RWPE1 (cell line): Measurements from ENCODE around the gene NTPCR.

Experiments used
- CTCF ChIA-PET: fragments of 350-600 bp; sonication (Branson Sonifier 250); formaldehyde crosslinking; extraction: SDS; loops from one replicate; lab custom pipeline; 2021; lab: Yijun Ruan, JAX
- POLR2A ChIA-PET: fragments of 400-600 bp; formaldehyde crosslinking; extraction: SDS; loops from one replicate; lab custom pipeline; 2020; ENCODE audit warnings: antibody characterized with exemption; ENCODE audit not compliant: low non-redundant PET; lab: Yijun Ruan, JAX
- DNase-seq: peaks from one replicate; pipeline ENCODE4 v3.0.0; 2012; ENCODE audit warnings: low spot score
- H3K27ac ChIP-seq: fragments of 450-650 bp; 2 replicates; pipeline ENCODE4 v1.5.1; 2017
- CTCF ChIP-seq: fragments of 450-650 bp; conservative IDR thresholded peaks from 2 replicates; pipeline ENCODE4 v1.5.1; 2017; ENCODE audit warnings: low read depth, mild to moderate bottlenecking

Gene NTPCR

GRCh38 chr1:232978091-232978634, 27.8 kb downstream of the NTPCR start:
- DNase-seq: no peak
- ChIA-PET CTCF (interaction anchor here (0.5 to 1.1 kb wide), 3 partner anchors 12 to 212 kb away, joined by 3 to 4 read pairs (median 3); no protein-coding TSS in a partner anchor), POLR2A (no interaction called here)
- no peak overlapping the region for H3K27ac ChIP-seq
- no peak for TF ChIP-seq CTCF

- DNase-seq: no peak
- TF ChIP-seq CTCF: no peak
- H3K27ac ChIP-seq: no peak overlapping the region
- ChIA-PET CTCF (interaction anchor here (1.1 kb wide), 1 partner anchor 19 kb away, joined by 4 read pairs; no protein-coding TSS in a partner anchor), POLR2A (no interaction called here)
Measured at GRCh38 chr1:232978815-232979214, 28.4 kb downstream of the NTPCR start.

- DNase-seq: no peak
- CTCF ChIA-PET: interaction anchor here (0.6 kb wide), 1 partner anchor 1465 kb away, joined by 3 read pairs; no protein-coding TSS in a partner anchor
- TF ChIP-seq CTCF: no peak
- no peak overlapping the region for H3K27ac ChIP-seq
- POLR2A ChIA-PET: no interaction called here
Measured at GRCh38 chr1:232979558-232979957, 29.1 kb downstream of the NTPCR start.

- H3K27ac ChIP-seq: no peak overlapping the region
- ChIA-PET POLR2A (no interaction called here), CTCF (interaction anchor here (0.5 to 0.6 kb wide), 2 partner anchors 506 to 1083 kb away, joined by 3 to 5 read pairs; no protein-coding TSS in a partner anchor)
- TF ChIP-seq CTCF: no peak
- DNase-seq: no peak
Measured at GRCh38 chr1:232980355-232980978, 30.1 kb downstream of the NTPCR start.

- DNase-seq: no peak
- CTCF ChIA-PET: interaction anchor here (0.6 kb wide), 1 partner anchor 1082 kb away, joined by 5 read pairs; no protein-coding TSS in a partner anchor
- H3K27ac ChIP-seq: no peak overlapping the region
- TF ChIP-seq CTCF: no peak
- POLR2A ChIA-PET: no interaction called here
Measured at GRCh38 chr1:232980986-232981560, 30.7 kb downstream of the NTPCR start.

GRCh38 chr1:232982238-232982944, 32.0 kb downstream of the NTPCR start:
- H3K27ac ChIP-seq: peak overlapping the region; percentile 40; the same call in 1 of the 2 replicates
- POLR2A ChIA-PET: no interaction called here
- CTCF ChIA-PET: no interaction called here
- no peak for DNase-seq
- TF ChIP-seq CTCF: no peak
